Ascending aorta (tissue), 2 donors: ENCODE data around the gene TRIM6. TPM values are rescaled to one million over a fixed set of nuclear protein-coding genes. Genes with fewer than 3 reads are reported as not detected.

Experiments used
- DNase-seq, 2 donors: peaks; one replicate each; pipeline ENCODE4 v3.0.0-alpha.2; 2019; ENCODE audit warnings: low spot score in 2 of 2
- H3K27ac ChIP-seq, 2 donors: fragments of 200-600 bp; sonication (generic); one replicate each; pipeline ENCODE4 v1.5.1; 2016 to 2017; ENCODE audit warnings: mild to moderate bottlenecking in 1 of 2
- H3K27me3 ChIP-seq: fragments of 200-600 bp; sonication (generic); one replicate; pipeline ENCODE4 v1.5.1; 2017
- H3K36me3 ChIP-seq, 2 donors: fragments of 200-600 bp; sonication (generic); one replicate each; pipeline ENCODE4 v1.5.1; 2016
- H3K4me1 ChIP-seq, 2 donors: fragments of 200-600 bp; sonication (generic); one replicate each; pipeline ENCODE4 v1.5.1; 2016 to 2017; ENCODE audit warnings: mild to moderate bottlenecking in 1 of 2
- H3K4me3 ChIP-seq, 2 donors: fragments of 200-600 bp; sonication (generic); one replicate each; pipeline ENCODE4 v1.5.1; 2016 to 2017; ENCODE audit warnings: mild to moderate bottlenecking in 1 of 2
- H3K9me3 ChIP-seq, 2 donors: fragments of 200-600 bp; sonication (generic); one replicate each; pipeline ENCODE4 v1.5.1; 2016
- CTCF ChIP-seq, 3 experiments: fragments of 200-600 bp in 2 of 3; fragments of 450-650 bp in 1 of 3; sonication (generic) in 2 of 3; IDR thresholded peaks; one replicate each; pipeline ENCODE4 v1.5.1; 2016 to 2019; ENCODE audit warnings: antibody characterized with exemption in 3 of 3, mild to moderate bottlenecking in 1 of 3, moderate library complexity in 1 of 3
- intact Hi-C: fragments of 100-400 bp; cut with DNase I; formaldehyde crosslinking; loops from one replicate; pipeline ENCODE4 v1.15.1; 2023
- total RNA-seq: library from RNA; depleted of rRNA; stranded (reverse); fragments of >200 nt; gene quantifications from one replicate; pipeline ENCODE4 v1.1.0, GENCODE V29; 2016

The TRIM6 gene
- total RNA-seq, 1 donor from 2014 or later, result 0.64 TPM

- no peak for DNase-seq
- H3K27ac ChIP-seq, result peak overlapping the region; percentile 33 to 60
- intact Hi-C loops, result loop anchor here (5.0 kb wide), 1 partner anchor 61 kb away; no protein-coding TSS in a partner anchor
- no peaks in the 10 kb centered on the region for H3K9me3 ChIP-seq
- H3K4me3 ChIP-seq, result peak overlapping the region in 1 of 2 donors; percentile 3
- no peak for TF ChIP-seq CTCF (IDR thresholded peaks at IDR 0.05)
- H3K36me3 ChIP-seq, result no peaks in the 10 kb centered on the region
- no peaks in the 10 kb centered on the region for H3K27me3 ChIP-seq
- H3K4me1 ChIP-seq, result peaks cover 0 to 19% of the 10 kb centered on the region in 2 donors
These were observed 24.4 kb downstream of the TRIM6 start for GRCh38 chr11:5620651-5621521.

GRCh38 chr11:5621580-5621979 lies 25.1 kb downstream of the TRIM6 start:
- no peaks in the 10 kb centered on the region for H3K9me3 ChIP-seq
- H3K4me3 ChIP-seq, result no peak overlapping the region
- no peaks in the 10 kb centered on the region for H3K27me3 ChIP-seq
- DNase-seq, result no peak
- H3K36me3 ChIP-seq, result no peaks in the 10 kb centered on the region
- peaks cover 0 to 24% of the 10 kb centered on the region in 2 donors for H3K4me1 ChIP-seq
- no peak for TF ChIP-seq CTCF (IDR thresholded peaks at IDR 0.05)
- peak overlapping the region; percentile 31 to 60 for H3K27ac ChIP-seq
- intact Hi-C loops, result loop anchor here (5.0 kb wide), 1 partner anchor 61 kb away; no protein-coding TSS in a partner anchor

GRCh38 chr11:5622802-5623201 lies 26.4 kb downstream of the TRIM6 start:
- H3K27me3 ChIP-seq, result no peaks in the 10 kb centered on the region
- no peak overlapping the region for H3K4me3 ChIP-seq
- H3K4me1 ChIP-seq, result peaks cover 0 to 24% of the 10 kb centered on the region in 2 donors
- H3K27ac ChIP-seq, result no peak overlapping the region
- intact Hi-C loops, result loop anchor here (5.0 kb wide), 1 partner anchor 59 kb away; no protein-coding TSS in a partner anchor
- no peak for DNase-seq
- no peak for TF ChIP-seq CTCF (IDR thresholded peaks at IDR 0.05)
- H3K9me3 ChIP-seq, result no peaks in the 10 kb centered on the region
- H3K36me3 ChIP-seq, result no peaks in the 10 kb centered on the region

GRCh38 chr11:5624489-5625279 lies 28.2 kb downstream of the TRIM6 start, which contains the start of gene TRIM34:
TSS of gene TRIM34 (plus strand) at chr11:5625001. CDS start at chr11:5632332, 7,331 bp downstream.
- peak within 1 kb of the TSS in 1 of 2 donors; percentile 50 for H3K27ac ChIP-seq
- no peak for TF ChIP-seq CTCF (IDR thresholded peaks at IDR 0.05)
- no peaks in the 10 kb centered on the region for H3K9me3 ChIP-seq
- peak in 1 of 2 donors; percentile 69 for DNase-seq
- H3K4me3 ChIP-seq, result peak within 1 kb of the TSS; percentile 62 to 68
- H3K4me1 ChIP-seq, result peaks cover 0 to 24% of the 10 kb centered on the region in 2 donors
- intact Hi-C loops, result loop anchor here (2.0 to 5.0 kb wide), 2 partner anchors 24 to 58 kb away; no protein-coding TSS in a partner anchor
- H3K36me3 ChIP-seq, result no peaks in the 10 kb centered on the region
- H3K27me3 ChIP-seq, result no peaks in the 10 kb centered on the region

- no peak for DNase-seq
- intact Hi-C loops, result loop anchor here (2.0 kb wide), 1 partner anchor 24 kb away; no protein-coding TSS in a partner anchor
- H3K36me3 ChIP-seq, result no peaks in the 10 kb centered on the region
- peaks cover 0 to 24% of the 10 kb centered on the region in 2 donors for H3K4me1 ChIP-seq
- peak overlapping the region in 1 of 2 donors; percentile 50 for H3K27ac ChIP-seq
- H3K4me3 ChIP-seq, result peak overlapping the region; percentile 62 to 68
- no peaks in the 10 kb centered on the region for H3K9me3 ChIP-seq
- H3K27me3 ChIP-seq, result no peaks in the 10 kb centered on the region
- no peak for TF ChIP-seq CTCF (IDR thresholded peaks at IDR 0.05)
These were observed 28.8 kb downstream of the TRIM6 start for GRCh38 chr11:5625281-5625680.
